HepG2 (cell line): ENCODE data around the gene GPC6.

Experiments used
- BHLHE40 ChIP-seq: IDR thresholded peaks from 2 replicates; pipeline ENCODE4 v1.6.1; 2011; ENCODE audit warnings: low read length, improper control_type of control experiment
- CREB3 ChIP-seq: sonication (generic); formaldehyde crosslinking; IDR thresholded peaks from 2 replicates; pipeline ENCODE4 v1.5.0; 2020; ENCODE audit warnings: missing genetic modification reagents
- CTCF ChIP-seq: sonication (generic); formaldehyde crosslinking; IDR thresholded peaks from 2 replicates; pipeline ENCODE4 v1.5.0; 2020; ENCODE audit warnings: mild to moderate bottlenecking, missing genetic modification reagents, moderate library complexity
- EP300 ChIP-seq, 3 experiments: sonication (generic) in 1 of 3; formaldehyde crosslinking in 1 of 3; IDR thresholded peaks; 2 replicates each; pipeline versions ENCODE4 v1.5.1 to v1.6.1; 2011 to 2020; ENCODE audit warnings: low read depth in 2 of 3, low read length in 2 of 3, borderline replicate concordance in 1 of 3, improper control_type of control experiment in 1 of 3, mild to moderate bottlenecking in 1 of 3, missing genetic modification reagents in 1 of 3, moderate library complexity in 1 of 3
- EZH2 ChIP-seq: conservative IDR thresholded peaks from 2 replicates; pipeline ENCODE4 v1.6.1; 2012; ENCODE audit warnings: mild to moderate bottlenecking, low read depth, low read length, moderate library complexity
- FOXM1 ChIP-seq: sonication (generic); formaldehyde crosslinking; IDR thresholded peaks from 2 replicates; pipeline ENCODE4 v1.5.0; 2020; ENCODE audit warnings: missing genetic modification reagents
- NFKBIZ ChIP-seq: IDR thresholded peaks from 2 replicates; pipeline ENCODE4 v1.6.1; 2018; ENCODE audit warnings: missing genetic modification reagents, missing compliant biosample characterization
- THYN1 ChIP-seq: sonication (generic); formaldehyde crosslinking; IDR thresholded peaks from 2 replicates; pipeline ENCODE4 v1.8.1; 2023; ENCODE audit warnings: low read depth, mild to moderate bottlenecking, moderate library complexity, missing genetic modification reagents, borderline replicate concordance
- ZFX ChIP-seq: sonication (generic); formaldehyde crosslinking; IDR thresholded peaks from 2 replicates; pipeline ENCODE4 v1.4.0; 2020; ENCODE audit warnings: mild to moderate bottlenecking, low read depth, missing genetic modification reagents, moderate library complexity
- ZNF710 ChIP-seq: sonication (generic); formaldehyde crosslinking; IDR thresholded peaks from 2 replicates; pipeline ENCODE4 v1.5.0; 2020; ENCODE audit warnings: mild to moderate bottlenecking, missing genetic modification reagents, borderline replicate concordance
- TF ChIP-seq, protein P1 (sequence below): sonication (generic); formaldehyde crosslinking; IDR thresholded peaks from 2 replicates; pipeline ENCODE4 v1.5.0; 2020; ENCODE audit warnings: mild to moderate bottlenecking, missing genetic modification reagents

DNA sequence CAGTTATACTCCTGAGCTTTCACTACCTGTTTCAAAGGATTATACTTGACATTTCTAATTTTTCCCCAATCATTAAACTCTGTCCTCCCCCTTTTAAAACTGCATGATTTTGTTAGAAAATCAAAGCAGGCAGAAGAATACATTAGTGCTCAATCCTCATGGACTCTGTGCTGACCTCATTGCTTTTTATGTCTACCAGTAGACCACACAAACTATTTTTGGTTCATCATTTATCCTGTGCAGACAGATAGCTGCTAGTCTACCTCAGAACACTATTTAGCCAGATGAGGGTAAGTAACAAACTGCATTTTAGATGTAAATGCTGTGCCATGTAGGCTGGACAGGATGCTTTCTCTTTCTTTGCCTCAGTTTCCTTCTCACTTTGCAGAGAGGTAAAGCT, 1016.9 kb downstream of the GPC6 start:
- no peak for TF ChIP-seq CREB3 (CRISPR knock-in tag)
- no peak for TF ChIP-seq CTCF
- no peak for TF ChIP-seq BHLHE40
- TF ChIP-seq EP300 (IDR thresholded peaks at IDR 0.05; ENCODE audit: low read depth in 2 of 2, low read length in 2 of 2), result no peak
- TF ChIP-seq EP300 (CRISPR knock-in tag; IDR thresholded peaks at IDR 0.05; ENCODE audit: borderline replicate concordance), result no peak
- TF ChIP-seq ZNF710 (CRISPR knock-in tag), result no peak
- TF ChIP-seq ZFX, result no peak
- no peak for TF ChIP-seq THYN1 (CRISPR knock-in tag)
- no peak for TF ChIP-seq EZH2
- no peak for TF ChIP-seq NFKBIZ (CRISPR knock-in tag)
- no peak for TF ChIP-seq FOXM1 (CRISPR knock-in tag)
- TF ChIP-seq, protein P1, sequence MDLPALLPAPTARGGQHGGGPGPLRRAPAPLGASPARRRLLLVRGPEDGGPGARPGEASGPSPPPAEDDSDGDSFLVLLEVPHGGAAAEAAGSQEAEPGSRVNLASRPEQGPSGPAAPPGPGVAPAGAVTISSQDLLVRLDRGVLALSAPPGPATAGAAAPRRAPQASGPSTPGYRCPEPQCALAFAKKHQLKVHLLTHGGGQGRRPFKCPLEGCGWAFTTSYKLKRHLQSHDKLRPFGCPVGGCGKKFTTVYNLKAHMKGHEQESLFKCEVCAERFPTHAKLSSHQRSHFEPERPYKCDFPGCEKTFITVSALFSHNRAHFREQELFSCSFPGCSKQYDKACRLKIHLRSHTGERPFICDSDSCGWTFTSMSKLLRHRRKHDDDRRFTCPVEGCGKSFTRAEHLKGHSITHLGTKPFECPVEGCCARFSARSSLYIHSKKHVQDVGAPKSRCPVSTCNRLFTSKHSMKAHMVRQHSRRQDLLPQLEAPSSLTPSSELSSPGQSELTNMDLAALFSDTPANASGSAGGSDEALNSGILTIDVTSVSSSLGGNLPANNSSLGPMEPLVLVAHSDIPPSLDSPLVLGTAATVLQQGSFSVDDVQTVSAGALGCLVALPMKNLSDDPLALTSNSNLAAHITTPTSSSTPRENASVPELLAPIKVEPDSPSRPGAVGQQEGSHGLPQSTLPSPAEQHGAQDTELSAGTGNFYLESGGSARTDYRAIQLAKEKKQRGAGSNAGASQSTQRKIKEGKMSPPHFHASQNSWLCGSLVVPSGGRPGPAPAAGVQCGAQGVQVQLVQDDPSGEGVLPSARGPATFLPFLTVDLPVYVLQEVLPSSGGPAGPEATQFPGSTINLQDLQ, result no peak
